GM10248 (cell line): ENCODE measurements around the gene TSPAN13.
"Not testable (repeated sequence)": the region's sequence is repeated elsewhere in the genome, so short reads cannot be mapped to it uniquely, and the experiment has no call there.

Experiments
- CTCF ChIA-PET: fragments of 300-600 bp; sonication (Branson Sonifier 250); formaldehyde crosslinking; extraction: SDS; loops from one replicate; lab custom pipeline; 2021; ENCODE audit warnings: antibody characterized with exemption; lab: Yijun Ruan, JAX
- POLR2A ChIA-PET: fragments of 350-650 bp; sonication (Branson Sonifier 250); formaldehyde crosslinking; extraction: SDS; loops from one replicate; lab custom pipeline; 2020; ENCODE audit warnings: antibody characterized with exemption; lab: Yijun Ruan, JAX
- DNase-seq: peaks from one replicate; pipeline ENCODE4 v3.0.0; 2012; ENCODE audit errors: extremely low spot score
- TF ChIP-seq, protein P1 (sequence below): IDR thresholded peaks from 2 replicates; pipeline ENCODE4 v1.5.1; 2012; ENCODE audit warnings: mild to moderate bottlenecking, low read depth; ENCODE audit errors: extremely low read depth, missing control alignments, control extremely low read depth

The TSPAN13 gene

DNA sequence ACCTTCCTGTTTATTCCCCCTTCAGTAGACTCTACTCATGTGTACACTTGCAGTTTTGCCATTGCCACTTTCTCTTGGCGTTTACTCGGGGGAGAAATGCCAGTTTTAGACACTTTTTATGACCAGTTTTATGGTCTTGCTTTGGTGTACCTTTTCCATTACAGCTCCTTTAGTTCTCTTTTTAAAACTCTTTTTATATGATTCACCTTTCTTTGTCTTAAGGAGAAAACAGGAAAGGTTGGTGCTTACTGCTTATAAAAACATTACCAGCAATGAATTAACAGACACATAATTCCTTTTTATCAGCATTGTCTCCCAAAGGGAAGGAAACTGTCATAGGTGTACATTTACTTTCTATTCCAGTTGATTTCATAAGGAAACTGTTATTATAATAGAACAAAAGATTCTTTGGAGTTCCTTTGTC, 11.9 kb downstream of the TSPAN13 start:
- DNase-seq: no peak
- TF ChIP-seq, protein P1, sequence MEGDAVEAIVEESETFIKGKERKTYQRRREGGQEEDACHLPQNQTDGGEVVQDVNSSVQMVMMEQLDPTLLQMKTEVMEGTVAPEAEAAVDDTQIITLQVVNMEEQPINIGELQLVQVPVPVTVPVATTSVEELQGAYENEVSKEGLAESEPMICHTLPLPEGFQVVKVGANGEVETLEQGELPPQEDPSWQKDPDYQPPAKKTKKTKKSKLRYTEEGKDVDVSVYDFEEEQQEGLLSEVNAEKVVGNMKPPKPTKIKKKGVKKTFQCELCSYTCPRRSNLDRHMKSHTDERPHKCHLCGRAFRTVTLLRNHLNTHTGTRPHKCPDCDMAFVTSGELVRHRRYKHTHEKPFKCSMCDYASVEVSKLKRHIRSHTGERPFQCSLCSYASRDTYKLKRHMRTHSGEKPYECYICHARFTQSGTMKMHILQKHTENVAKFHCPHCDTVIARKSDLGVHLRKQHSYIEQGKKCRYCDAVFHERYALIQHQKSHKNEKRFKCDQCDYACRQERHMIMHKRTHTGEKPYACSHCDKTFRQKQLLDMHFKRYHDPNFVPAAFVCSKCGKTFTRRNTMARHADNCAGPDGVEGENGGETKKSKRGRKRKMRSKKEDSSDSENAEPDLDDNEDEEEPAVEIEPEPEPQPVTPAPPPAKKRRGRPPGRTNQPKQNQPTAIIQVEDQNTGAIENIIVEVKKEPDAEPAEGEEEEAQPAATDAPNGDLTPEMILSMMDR: no peak
- POLR2A ChIA-PET: no interaction called here
- CTCF ChIA-PET: interaction anchor here (1.0 to 1.5 kb wide), 2 partner anchors 11 to 16 kb away, joined by 3 to 5 read pairs; no protein-coding TSS in a partner anchor

DNA sequence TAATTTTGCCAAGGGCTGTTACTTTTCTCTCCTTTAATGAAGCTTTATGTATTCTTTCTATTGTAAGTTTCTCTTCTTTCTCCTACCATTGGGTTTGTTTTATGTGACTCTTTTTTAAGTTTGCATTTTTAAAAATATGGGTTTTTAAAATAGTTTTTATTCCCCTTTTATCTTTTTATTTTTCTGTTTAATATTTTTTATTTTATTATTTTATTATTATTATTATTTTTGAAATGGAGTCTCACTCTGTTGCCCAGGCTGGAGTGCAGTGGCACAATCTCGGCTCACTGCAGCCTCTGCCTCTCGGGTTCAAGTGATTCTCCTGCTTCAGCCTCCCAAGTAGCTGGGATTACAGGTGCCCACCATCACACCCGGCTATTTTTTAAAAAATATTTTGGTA, 16.4 kb downstream of the TSPAN13 start:
- DNase-seq, POLR2A ChIA-PET: not testable (repeated sequence)
- CTCF ChIA-PET: interaction anchor here (0.9 kb wide), 1 partner anchor 12 kb away, joined by 3 read pairs; no protein-coding TSS in a partner anchor

DNA sequence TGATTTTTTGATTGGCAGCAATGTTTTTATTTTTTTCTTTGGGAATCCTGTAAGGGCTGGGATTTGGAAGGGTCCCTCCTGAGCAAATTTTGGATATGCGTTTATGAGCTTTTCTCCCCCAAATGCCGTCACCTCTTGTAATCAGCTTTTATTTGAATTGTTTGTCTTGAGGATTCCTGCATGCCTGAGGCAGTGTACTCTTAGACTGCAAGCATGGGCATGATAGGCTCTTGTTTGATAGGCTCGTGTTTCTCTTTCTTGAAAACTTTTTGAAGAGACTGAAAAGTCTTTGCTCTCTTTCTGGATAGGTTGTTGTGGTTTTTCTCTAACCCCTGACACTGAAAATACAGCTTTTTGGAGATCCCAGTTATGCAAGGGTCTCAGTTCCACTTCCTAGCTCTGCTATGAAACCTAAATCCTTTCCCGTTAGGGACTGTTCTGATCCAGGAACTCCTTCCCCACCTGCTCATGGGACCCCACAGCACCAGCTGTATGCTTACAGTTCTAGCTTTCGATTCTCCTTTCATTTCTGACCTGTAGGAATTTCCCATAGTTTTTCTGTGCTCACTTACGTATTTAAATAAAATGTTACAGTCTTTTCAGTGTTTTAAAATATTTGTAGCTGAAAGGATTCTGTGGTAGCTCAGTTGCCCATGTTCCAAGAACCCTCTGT, 17.2 kb downstream of the TSPAN13 start:
- TF ChIP-seq, protein P1: no peak
- CTCF ChIA-PET: interaction anchor here (0.9 kb wide), 1 partner anchor 11 kb away, joined by 3 read pairs; no protein-coding TSS in a partner anchor
- no peak for DNase-seq
- POLR2A ChIA-PET: no interaction called here

DNA sequence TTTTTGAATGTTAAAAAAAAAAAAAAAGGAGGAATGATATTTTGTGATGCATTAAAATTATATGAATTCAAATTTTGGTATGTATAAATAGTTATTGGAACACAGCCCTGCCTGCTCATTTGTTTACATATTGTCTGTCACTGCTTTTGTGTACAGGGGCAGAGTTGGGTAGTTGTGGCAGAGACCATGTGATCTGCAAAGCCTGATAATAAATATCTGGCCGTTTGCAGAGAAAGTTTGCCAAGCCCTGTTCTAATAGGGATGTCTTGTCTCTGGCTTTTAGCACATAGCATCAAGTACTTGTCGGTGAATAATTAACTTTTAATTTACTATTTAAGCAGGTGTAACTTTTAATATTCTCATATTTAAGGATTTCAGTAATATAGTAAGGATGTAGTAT, 19.8 kb downstream of the TSPAN13 start:
- TF ChIP-seq, protein P1: no peak
- CTCF ChIA-PET: no interaction called here
- DNase-seq: no peak
- POLR2A ChIA-PET: no interaction called here

DNA sequence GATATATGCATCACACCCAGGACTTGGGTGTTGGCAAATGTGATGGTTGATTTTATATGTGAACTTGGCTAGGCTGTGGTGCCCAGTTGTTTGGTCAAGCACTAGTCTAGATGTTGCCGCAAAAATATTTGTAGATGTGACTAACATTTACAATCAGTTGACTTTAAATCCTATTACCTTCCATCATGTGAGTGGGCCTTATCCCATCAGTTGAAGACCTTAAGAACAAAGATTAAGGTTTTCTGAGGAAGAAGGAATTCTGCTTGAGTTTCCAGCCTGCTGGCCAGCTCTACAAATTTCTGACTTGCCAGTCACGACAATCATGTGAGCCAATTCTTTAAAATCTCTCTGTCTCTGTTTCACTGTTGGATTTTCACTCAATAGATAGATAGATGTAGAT, 20.3 kb downstream of the TSPAN13 start:
- ChIA-PET POLR2A (no interaction called here), CTCF (no interaction called here)
- TF ChIP-seq, protein P1: no peak
- no peak for DNase-seq

DNA sequence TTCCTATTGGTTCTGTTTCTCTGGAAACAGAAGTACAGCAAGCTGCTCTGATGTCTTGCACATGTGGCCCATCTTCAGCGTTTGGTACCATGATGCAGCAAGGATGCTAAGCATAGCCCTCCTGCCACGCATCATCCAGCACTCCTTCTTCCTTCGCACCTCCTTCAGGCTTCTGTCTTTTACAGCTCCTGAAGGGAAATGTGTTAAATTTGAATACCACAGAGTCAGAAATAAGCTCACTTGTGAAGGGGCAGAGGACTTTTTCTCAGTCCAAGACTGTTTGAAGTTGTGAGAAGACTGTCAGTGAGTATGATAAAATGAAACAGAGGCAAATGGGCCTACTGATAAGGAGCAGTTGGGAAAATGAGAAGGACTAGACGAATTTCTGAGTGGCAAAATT, 20.7 kb downstream of the TSPAN13 start:
- TF ChIP-seq, protein P1: no peak
- DNase-seq: no peak
- ChIA-PET POLR2A (no interaction called here), CTCF (no interaction called here)

DNA sequence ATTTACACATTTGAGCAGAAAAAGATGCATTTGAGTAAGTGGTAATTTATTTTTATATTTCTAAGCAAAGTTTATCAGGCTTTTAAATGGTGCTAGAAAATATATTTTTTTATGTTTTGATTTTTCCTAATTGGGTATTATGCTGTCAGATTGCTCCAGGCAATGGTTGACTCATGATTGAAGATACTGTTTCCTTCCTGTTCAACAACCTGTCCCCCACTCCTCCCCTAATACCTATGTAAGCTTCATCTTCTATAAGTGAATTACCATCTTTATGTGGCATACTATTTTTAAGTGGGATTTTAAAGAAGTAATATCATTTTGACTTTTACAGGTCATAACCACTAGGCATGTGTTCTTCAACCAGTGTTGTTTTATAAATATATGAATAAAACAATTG, 21.4 kb downstream of the TSPAN13 start:
- ChIA-PET CTCF (interaction anchor here (2.0 kb wide), 1 partner anchor 10 kb away, joined by 5 read pairs; no protein-coding TSS in a partner anchor), POLR2A (no interaction called here)
- no peak for DNase-seq
- TF ChIP-seq, protein P1: no peak
